Medulla oblongata (tissue), 1 donor: Measurements from ENCODE around the gene FAM171A2.
A peak's percentile ranks its signal among the peaks of the same experiment; 100 is the strongest.
"Not testable (repeated sequence)": the region's sequence is repeated elsewhere in the genome, so short reads cannot be mapped to it uniquely, and the experiment has no call there.

Source experiments
- DNase-seq: peaks from one replicate; pipeline ENCODE4 v3.0.0-alpha.2; 2015; ENCODE audit errors: extremely low spot score

The FAM171A2 gene

DNA sequence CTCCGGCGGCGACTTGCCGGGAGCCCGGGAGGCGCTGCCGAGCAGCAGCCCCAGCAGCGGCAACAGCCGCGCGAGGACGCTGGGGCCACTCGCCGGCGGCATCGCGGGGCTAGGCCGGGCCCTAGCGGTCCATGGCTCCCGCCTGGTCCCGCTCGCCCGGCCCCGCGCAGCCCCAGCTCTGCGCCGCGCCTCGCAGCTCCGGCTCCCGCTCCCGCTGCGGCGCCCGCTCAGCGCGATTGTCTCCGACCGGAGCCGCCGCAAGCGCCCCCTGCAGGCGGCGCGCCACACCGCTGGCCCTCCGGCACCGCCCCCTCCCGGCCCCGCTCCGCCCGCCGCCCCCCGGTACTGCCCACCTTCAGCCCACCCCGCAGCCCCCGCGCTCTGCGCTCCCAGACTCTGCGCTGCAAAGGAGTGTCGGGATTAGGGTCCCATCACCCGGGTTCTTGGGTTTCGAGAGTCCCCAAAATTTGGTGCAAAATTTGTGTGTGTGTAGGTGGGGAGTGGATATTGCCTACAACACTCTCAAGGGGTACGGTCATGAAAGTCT, at the start of gene FAM171A2:
Gene FAM171A2, minus strand, starts transcription at position 241 of the 547 bp plus-strand sequence. Its CDS starts 139 bp downstream, at position 102.
- peak; percentile 33 for DNase-seq

DNA sequence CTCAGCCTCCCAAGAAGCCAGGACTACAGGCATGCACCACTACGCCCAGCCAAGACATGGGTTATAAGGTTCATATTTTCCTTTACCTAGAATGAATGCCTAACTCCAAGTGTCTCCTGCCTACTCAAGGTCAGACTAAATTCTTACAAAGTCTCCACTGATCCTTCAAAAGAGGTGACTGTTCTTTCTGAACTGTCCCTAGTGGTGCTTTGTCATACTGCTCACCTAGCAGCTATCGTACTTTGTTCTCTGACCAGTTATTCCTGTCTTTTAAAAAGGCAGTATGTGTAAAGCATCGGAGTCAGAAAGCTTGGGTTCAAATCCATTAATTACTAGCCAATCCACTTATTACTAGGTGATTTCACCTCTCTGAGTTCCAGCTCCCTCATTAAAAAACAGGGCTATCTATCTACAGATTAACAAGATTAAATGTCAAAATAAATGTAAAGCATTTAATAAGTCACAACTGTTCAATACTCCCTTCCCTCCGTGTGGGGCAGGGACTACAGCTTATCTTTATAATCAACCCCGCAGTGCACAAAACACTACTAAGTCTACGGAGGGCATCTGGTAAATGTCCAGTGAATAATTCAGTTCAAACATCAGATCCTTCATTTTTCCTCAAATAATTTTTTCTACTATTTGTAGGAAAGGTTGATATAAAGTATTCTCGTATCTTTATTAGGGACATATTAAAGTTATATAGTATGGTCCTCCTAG, 45.8 kb upstream of the FAM171A2 start:
- DNase-seq: no peak

DNA sequence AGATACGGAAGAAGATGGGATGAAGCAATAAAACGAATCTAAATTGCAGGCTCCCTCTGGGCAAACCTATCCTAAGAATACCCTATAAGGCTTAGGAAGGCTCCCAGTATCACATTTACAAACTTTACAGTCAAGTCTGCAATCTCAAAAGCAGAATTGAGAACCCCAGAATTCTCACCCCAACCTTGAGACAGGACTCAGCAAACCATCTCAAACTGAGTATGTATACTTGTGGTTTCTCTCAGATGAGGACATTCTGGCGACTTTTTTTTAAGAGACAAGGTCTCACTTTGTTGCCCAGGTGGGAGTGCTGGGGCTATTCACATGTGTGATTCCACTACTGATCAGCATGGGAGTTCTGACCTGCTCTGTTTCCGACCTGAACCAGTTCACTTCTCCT, 45.1 kb upstream of the FAM171A2 start:
- no peak for DNase-seq

DNA sequence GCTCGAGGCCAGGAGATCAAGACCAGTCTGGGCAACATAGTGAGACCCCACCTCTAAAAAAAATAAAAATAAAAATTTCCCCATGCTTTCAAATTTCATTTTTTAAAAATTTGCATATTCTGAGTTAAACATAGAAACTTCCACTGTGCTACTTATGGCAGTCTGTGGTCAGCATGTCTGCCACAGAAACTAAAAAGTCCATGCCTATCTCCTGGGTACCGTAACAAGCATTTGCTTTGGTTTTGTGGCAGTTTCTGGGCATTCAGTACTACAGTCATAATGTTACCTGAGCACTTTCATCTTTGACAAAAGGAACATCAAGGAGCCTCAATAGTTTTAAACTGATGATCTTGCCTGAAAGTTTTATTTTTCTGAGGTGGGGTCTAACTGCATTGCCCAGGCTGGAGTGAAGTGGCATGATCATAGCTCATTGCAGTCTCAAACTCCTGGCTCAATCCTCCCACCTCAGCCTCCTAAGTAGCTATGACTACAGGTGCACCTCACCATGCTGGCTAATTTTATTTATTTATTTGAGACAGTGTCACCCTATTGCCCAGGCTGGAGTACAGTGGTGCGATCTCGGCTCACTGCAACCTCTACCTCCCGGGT, 39.0 kb upstream of the FAM171A2 start:
- no peak for DNase-seq

DNA sequence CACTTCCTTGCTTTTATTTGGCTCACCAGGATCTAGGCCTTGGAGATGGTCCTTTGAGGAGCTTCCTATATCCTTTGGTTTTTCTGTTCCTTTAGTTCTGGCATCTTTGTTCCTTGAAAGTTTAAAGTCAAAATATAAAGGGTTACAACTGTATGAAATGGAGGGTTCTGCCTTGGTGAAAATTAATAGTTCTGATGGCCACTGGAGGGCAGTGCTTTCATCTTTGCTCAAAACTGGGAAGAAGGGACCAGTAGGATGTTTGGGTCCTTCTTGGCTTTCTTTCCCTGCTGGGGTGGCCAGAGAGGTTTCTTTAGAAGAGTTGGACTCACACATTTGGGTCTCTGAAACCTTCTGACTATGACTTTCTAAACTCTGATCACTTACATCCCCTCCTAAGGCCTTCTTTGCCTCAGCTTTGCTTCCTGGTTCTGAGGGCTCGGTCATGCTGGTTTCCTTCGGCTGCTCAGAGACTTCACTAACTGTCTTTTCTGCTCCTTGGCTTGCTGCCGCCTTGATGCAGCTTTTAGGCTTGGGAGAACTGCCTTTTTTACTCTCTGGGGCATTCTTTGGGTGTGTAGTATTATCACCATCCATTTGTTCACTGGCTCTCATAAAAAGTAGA, 36.7 kb upstream of the FAM171A2 start:
- DNase-seq: peak; percentile 15

DNA sequence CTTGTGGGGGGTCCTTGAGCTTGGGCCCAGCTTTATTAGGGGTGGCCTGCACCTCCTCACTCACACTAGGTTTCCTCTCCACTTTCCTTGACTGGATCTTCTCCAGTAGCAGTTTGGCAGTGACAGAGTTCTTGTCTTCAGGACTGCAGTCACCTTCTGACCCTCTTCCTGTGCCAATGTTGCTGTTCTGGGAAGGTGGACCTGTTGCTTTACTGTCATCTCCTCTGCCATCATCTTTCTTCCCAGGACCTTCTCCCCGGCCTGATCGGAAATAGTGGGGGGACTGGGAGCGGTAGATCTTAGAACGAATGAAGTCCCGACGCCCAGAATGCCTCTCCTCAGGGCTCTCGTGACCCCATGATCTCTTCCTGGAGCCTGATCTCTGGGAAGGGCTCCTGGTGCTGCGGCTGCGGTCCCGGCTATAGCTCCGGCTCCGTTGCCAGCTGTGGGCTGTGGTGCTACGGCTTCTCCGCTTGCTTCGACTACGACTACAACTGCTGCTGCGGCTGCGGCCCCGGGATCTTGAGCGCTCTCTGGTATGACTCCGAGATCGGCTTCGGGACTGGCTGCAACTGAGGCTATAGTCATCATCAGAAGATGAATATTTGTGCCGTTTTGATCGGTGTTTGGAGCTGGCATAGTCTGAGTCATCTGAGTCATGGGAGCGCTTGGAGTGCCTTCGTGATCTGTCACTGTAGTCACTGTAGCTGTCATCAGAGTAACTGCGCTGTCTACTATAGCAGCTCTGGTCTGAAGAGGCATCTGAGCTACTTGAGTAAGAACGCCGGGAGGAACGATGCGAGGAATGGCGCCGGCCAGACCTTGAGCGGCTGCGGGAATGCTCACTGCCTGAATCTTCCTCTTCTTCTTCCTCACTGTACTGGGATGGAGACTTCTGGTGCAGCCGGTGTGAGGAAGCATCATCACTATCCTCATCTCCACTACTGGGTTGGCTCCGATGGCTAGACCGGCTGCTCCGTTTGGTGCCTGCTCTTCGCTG, 35.3 kb upstream of the FAM171A2 start:
- no peak for DNase-seq

DNA sequence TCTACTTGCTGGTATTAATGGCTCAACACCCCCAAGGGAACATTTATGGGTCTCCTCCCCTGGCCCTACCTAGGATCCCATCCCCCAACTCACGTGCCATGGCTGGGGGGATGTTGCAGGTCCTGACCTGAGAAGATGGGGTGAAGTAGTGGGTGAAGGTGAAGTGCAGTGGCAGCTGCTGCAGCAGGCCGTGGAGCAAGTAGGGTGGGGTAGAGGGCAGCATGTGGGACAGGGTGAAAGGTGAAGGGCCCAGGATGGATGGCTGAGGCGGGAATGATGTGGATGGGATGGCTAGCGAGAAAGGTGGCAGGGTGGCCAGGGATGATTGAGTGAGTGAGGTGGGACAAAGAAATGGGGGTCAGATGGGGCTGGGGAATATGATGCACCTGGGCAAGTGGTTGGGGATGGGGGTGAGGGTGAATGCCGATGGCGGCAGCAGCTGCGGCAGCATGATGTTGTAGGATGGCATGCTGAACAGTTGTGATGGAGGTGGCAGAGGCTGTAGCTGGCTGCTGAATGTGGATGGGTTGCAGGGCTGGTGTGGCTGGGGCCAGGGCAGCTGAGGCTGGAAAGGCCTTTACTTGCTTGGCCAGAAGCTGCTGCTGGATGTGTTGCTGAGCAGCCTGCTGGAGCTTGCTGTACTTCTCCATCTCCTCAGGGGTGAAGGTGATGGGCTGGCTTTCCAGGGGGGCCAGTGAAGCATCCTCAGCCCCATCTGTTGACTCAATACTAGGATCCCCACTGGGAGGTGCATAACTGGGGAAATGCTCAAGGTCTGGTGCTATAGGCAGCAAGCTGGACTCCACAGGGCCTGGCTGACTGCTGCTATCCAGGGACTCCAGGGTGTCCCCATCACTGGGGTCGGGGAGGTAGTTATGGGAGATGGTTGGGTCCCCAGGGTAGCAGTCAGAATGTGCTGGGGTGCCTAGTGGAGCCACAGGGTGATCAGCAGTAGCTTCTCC, 34.1 kb upstream of the FAM171A2 start:
- no peak for DNase-seq

DNA sequence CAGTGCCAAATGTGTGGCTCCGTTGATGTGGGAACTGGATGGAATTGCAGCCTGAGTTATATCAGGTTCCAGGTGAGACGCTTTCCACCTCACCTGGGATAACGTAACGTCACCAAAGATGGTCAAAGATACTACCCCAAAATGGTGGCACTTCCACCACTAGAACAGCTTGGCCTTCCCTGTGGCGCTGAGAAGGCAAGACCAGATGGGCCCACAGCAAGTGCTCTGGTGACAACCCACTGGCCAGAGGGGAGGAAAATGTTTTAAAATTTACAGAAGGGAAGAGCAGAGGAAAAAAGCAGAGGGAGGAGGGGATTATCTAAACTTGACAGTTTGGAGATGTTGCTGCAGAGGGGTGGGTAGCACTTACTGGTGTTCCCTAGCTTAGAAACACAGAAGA, 33.3 kb upstream of the FAM171A2 start:
- no peak for DNase-seq

DNA sequence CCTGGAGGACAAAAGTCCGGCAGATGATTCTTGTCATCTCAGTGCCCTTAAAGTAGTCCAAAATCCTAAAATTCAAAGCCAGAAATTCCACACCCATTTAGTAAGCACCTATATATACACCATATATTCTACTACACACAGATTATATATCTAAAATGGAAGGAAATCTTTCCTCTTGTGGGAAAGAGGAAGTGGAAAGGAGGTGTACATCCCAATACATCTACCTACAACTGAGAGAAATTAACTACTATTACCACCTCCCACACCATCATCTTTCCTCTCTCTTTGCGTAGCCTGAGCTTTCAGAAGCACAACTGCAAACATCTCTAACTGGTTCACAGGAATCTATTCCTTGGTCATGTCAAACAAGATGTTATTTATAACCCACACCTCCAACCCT, 31.2 kb upstream of the FAM171A2 start:
- no peak for DNase-seq

DNA sequence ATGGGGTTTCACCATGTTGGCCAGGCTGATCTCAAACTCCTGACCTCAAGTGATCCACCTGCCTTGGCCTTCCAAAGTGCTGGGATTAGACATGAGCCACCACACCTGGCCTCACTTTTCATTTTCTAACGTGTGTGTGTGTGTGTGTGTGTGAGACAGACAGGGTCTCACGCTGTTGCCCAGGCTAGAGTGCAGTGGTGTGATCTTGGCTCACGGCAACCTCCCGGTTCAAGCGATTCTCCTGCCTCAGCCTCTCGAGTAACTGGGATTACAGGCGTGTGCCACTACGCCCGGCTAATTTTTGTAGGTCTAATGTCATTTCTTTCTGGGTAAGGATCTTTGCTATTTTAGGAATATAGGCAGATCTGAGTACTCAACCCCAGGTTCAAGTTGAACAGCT, 30.5 kb upstream of the FAM171A2 start:
- DNase-seq: not testable (repeated sequence)

DNA sequence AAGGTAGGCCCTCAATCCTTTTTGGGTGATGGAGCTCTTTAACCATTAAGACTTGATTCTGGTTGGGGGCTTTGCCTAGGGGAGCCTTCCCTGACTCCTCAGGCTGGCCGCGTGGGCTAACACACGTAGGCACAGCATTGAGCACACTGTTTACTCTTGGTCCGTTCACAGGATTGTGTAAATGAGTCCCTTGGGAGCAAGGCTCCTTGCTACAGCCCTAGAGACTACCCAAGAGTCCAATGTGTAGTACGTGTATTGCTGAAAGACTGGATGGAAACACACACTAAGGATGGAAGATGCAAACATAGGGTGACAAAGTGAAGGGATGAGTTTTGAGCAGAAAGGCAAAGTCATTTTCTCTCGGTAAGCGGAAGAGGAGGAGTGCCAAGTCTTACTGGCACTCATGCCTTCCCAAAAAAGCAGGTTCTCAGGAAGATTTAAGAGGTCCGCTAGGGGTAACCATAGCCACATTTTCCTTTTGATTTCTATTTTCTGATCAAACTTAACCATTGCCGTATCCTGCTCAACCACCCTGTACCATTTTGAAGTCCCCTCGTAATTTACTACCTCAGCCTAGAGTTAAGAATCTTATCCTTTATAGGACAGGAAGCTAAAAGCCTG, 26.7 kb upstream of the FAM171A2 start:
- DNase-seq: no peak

DNA sequence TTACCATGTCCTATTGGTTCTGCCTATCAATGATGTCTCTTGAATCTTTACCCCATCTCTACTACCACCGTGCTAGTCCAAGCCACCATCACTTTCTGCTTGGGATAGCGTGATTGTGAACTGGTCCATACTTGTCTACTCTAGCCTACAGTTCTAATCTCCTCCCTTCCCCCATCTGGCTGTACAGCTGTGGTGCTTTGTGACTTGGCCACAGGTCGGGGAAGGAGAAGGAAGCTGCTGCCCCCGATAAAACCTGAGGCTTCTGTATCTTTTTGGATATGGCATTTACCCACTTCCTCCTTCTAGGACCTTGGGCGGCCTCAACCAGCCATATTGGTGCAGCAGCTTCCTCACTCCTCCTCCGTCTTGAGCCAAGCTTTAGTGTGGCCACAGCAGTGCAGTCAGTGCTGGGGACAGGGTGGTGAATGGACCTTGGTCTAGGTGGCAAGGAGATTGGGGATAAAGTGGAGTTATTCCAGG, 26.1 kb upstream of the FAM171A2 start:
- DNase-seq: no peak

DNA sequence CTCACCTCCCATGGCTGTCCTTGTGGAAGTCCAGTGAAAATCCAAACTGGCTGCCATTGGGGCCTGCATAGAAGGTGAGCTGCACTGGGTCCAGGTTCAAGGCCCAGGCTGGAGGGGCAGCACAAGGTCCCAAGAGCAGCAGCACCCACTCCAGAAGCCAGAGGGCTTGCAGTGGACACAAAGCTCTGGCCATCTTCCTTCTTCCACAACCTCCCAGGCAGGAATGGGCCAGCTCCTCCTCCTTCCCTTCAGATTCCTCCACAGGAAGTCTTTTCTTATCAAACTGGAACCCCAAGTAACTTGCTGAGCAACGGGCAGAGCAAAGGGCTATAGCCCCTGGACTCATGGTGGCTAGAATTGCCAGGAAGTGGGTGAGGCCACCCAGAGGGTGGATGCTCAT, 25.6 kb upstream of the FAM171A2 start, which contains the start of gene ITGA2B:
Gene ITGA2B, minus strand, starts transcription at position 369 of the 400 bp plus-strand sequence. Its CDS starts 176 bp downstream, at position 193.
- DNase-seq: no peak

DNA sequence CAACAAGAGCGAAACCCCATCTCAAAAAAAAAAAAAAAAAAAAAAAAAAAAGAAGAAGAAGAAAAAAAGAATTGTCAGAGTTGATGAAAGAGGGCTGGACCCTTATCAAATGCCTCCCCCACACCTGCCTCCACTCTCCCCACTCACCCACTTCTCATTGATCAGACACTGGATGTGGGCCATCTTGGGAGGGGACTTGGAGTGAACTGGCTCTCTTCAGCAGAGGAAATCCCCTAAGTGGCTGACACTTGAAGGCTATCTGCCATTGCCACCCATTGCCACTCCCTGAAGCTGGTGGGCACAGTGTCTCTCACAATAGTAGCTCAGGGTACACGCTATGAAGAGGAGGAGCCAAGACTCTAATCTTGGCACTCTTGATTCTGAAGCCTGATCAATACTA, 24.2 kb upstream of the FAM171A2 start:
- DNase-seq: no peak

DNA sequence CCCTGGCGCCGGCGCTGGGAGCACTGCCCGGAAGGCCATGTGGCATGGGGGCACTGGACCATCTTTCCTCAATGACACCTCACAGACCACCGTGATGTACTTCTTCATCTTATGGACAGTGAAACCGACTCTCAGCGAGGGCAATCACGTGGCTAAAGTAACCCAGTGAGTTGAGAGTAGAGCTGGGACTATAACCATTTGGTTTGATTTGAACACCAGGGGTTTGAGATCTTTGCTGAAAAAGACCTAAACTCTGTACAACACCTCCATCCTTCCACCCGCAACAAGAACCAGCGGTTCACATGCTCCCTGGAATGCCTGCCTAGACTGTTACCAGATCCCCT, 22.5 kb upstream of the FAM171A2 start:
- DNase-seq: no peak

DNA sequence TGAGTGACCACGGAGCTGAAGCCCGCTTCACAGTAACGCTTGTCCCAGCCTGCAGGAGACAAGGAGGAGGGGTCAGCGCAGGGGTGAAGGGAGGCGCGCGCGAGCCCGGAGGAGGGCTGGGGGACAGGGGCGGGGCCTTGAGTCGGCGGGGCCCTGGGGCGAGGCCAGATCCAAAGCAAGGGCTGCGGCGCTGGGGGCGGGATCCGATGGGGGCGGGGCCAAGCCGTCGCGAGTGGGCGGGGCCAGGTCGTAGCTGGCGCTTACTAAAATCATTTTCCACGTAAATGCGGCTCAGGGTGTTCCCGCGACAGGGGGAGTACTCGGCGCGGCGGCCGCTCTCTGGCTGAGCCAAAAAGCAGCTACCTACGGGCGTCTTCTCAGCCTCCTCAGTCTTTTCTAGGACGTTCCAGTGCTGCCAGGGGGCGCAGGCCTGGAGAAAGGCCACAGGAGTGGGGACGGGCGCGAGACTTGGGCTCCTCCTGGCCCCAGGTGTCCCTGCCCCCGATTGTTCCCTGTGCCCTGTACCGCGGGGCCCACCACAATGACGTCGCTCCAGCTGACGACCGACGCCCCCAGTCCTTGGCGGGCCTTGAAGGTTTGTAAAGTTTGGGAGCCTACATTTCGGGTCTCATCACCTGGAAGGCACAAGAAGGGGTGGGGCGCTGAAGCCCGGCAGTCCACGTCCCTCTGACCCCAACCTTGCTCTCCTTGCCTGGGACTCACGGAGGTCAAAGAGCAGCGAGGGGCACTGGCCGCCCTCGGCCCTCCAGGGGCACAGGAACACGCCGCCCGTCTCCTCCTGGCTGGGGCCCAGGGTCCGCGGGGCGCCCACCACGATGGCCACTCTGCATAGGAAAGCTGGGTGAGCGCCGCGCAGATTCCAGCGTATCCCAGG, 21.9 kb upstream of the FAM171A2 start:
- peak; percentile 39 for DNase-seq

DNA sequence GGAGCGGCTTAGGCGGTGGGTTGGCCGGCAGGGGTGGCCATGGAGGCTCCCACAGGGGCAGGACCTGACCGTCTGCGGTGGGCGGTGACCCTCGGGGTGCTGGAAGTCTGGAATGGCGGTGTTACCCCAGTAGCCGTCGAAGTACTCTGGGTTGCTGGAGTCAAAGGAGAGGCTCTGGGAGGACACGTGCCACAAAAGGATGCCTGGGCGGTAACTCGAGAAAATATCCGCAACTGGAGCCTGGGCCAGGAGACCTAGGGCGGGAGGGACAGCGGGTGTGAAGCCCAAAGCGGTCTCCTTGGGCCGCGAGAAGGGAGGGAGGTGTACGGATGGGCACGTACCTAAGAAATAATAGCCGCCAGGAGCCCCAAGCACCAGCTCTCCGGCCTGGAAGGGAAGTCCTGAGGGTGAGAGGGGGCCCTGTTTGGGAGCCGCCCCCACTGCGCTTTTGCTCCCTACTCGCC, 21.2 kb upstream of the FAM171A2 start:
- DNase-seq: no peak

DNA sequence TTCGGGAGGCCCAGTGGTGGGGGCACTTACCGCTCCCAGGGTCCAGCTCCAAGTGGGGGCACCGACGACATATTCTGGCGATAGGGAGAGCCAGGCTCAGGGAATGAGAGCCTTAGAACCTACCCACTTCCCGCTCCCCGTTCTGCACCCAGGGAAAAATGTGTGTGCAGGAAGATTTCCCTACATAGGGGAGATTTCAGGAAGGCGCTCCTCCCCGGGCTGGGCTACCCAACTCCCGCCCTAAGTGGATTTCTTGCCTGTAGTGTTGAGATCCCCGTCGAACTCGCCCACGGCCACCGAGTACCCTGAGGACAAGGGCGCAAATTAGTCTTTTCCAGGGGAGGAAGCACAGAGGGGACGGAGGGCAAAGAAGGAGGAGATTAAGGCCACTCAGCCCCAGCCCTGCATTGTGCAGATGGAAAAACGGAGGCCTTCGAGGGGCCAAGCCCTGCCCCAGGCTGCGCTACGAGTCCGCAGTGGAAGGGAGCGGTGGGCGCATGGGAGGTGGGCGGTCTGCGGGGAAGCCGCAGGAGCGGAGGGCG, 20.7 kb upstream of the FAM171A2 start:
- DNase-seq: no peak
